Inflammatory macrophage treated with lipopolysaccharide for 4 hours (primary cell): ENCODE results near the gene PILRA.
A peak's percentile ranks its signal among the peaks of the same experiment; 100 is the strongest.
"Not testable (repeated sequence)": the region's sequence is repeated elsewhere in the genome, so short reads cannot be mapped to it uniquely, and the experiment has no call there.

Source experiments
- DNase-seq: peaks from one replicate; pipeline ENCODE4 v3.0.0-alpha.2; 2020

Gene PILRA

DNA sequence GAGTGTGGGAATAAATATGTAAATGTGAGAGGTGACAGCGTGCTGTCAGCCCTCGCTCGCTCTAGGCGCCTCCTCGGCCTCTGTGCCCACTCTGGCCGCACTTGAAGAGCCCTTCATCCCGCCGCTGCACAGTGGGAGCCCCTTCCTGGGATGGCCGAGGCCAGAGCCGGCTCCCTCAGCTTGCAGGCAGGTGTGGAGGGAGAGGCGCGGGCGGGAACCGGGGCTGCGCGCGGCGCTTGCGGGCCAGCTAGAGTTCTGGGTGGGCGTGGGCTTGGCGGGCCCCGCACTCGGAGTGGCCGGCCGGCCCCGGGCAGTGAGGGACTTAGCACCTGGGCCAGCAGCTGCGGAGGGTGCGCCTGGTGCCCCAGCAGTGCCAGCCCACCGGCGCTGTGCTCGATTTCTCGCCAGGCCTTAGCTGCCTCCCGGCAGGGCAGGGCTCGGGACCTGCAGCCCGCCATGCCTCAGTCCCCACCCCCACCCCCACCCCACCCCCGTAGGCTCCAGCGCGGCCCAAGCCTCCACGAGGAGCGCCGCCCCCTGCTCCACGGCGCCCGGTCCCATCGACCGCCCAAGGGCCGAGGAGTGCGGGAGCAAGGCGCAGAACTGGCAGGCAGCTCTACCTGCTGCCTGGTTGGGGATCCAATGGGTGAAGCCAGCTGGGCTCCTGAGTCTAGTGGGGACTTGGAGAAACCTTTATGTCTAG, 8.4 kb downstream of the PILRA start:
- DNase-seq: not testable (repeated sequence)

DNA sequence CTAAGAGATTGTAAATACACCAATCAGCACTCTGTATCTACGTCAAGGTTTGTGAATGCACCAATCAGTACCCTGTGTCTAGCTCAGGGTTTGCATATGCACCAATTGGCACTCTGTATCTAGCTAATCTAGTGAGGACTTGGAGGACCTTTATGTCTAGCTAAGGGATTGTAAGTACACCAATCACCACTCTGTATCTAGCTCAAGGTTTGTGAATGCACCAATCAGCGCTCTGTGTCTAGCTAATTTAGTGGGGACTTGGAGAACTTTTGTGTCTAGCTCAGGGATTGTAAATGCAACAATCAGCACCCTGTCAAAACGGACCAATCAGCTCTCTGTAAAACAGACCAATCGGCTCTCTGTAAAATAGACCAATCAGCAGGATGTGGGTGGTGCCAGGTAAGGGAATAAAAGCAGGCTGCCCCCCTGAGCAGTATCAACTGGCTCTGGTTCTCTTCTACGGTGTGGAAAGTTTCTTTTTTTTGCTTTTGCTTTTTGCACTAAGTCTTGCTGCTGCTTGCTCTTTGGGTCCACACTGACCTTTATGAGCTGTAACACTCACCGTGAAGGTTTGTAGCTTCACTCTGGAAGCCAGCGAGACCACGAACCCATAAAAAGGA, 9.1 kb downstream of the PILRA start:
- peak; percentile 26 for DNase-seq

DNA sequence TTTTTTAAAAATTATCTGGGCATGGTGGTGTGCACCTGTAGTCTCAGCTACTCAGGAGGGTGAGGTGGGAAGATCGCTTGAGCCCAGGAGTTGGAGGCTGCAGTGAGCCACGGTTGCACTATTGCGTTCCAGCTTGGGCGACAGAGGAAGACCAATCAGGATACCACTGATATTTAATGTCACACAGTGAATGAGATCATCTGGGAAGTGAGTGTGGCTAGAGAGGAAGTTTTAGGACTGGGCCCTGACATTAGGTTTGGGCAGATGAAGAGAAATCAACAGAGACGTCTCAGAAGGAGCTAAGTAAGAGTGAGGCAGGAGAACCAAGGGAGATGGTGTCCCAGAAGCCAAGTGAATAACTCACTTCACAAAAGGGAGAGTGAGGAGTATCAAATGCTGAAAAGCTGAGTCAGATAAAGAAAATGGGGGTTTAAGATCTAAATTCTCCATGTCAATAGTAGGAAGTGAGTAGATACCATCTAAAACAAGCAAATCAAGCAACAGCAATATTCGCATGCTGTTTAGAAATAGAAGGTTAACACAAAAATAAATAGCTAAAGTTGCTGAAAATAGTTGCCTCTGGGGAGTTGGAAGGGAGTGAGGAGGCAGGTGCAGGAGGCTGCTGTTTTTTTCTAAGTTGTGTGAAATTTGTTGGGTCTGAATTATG, 11.5 kb downstream of the PILRA start:
- DNase-seq: peak; percentile 83

- no peak for DNase-seq
Observed at GRCh38 chr7:100386940-100387339, 13.7 kb downstream of the PILRA start.

DNA sequence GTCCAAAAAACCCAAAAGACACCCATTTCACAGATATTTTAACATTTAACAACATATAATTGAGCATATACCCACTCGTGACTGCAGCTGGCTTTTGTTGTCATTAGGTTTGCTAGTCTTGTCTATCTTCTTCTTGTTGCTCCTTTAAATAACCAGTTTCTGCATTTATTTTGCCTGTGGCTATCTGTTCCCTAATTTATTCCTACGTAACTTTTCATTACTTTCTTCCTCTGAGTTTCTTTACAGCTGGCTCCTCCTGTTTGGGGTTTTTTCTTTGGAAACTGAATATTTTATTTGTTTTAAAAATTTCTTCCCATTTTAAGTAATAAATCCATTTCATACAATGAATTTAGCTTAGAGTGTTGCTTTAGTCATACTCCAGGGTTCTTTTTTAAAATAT, 14.4 kb downstream of the PILRA start:
- DNase-seq: peak; percentile 48

DNA sequence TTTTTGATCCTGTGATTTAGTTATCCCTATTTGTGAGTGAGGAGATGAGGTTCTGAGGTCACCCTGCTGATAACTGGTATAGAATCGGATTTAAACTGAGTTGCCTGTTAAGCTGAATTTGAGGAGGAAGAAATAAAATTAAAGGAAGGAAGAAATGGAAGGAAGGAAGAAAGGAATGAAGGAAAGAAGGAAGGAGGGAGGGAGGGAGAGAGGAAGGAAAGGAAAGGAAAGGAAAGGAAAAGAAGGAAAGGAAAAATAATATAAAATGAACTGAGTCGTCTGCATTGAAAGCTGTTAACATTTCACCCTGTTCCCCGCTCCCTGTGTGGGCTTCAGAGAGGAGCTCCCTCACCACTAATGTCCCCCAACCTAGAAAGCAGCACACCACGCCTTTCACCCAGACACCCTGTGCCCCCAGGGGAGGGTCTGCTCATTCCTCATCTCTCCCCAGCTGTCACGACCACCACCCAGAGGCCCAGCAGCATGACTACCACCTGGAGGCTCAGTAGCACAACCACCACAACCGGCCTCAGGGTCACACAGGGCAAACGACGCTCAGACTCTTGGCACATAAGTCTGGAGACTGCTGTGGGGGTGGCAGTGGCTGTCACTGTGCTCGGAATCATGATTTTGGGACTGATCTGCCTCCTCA, 16.3 kb downstream of the PILRA start:
- DNase-seq: no peak

DNA sequence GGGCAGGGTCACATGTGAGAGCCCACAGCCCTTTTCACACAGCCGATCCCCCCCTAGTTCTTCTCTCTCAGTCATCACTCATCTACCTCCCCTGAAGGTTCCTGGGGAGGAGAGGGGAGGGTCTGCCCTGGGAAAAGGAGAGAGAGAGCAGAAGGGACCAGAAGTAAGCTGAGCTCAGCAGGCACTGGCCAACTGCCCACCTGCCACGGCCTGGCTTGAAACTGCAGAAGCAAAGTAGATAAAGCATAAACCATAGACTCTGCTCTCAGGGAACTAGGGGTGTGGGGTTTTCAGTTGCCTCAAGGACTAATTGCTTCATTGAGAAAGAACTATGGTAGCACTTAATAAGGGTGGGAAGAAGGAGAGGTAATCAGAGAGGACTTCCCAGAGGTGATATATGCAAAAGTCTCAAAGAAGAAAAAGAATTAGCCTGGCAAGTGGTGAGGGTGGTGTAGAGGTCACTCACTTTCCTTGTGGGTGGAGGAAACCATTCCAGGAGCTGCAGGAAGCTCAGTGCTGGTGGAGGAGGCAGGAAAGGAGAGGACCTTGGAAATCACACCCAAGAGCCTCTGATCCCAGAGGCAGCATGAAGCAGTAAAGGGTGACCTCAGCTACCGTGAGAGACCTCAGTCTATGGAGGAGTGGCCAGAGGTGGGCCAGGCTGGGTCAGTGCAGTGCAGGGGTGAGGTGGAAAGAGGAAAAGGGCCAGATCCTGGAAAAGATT, 17.2 kb downstream of the PILRA start:
- DNase-seq: no peak

GRCh38 chr7:100393233-100393905, 20.1 kb downstream of the PILRA start:
- peak; percentile 58 for DNase-seq

GRCh38 chr7:100394077-100394476, 20.8 kb downstream of the PILRA start:
- no peak for DNase-seq

DNA sequence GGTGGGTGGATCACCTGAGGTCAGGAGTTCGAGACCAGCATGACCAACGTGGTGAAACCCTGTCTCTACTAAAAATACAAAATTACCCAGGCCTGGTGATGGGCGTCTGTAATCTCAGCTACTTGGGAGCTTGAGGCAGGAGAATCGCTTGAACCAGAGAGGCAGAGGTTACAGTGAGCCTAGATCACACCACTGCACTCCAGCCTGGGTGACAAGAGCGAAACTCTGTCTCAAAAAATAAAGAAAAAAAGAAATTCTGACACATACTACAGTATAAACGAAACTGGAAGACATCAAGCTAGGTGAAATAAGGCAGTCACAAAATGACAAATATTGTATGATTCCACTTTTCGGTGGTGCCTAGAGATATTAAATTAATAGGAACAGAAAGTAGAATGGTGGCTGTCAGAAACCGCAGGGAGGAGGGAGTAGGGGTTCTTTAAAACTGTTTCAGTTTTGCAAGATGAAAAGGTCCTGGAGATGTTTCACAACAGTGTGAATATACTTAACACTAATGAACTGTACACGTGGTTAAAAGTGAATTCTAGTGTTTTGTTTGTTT, 23.2 kb downstream of the PILRA start:
- DNase-seq: peak; percentile 97

- DNase-seq: no peak
Observed at GRCh38 chr7:100397315-100398081, 24.2 kb downstream of the PILRA start.

DNA sequence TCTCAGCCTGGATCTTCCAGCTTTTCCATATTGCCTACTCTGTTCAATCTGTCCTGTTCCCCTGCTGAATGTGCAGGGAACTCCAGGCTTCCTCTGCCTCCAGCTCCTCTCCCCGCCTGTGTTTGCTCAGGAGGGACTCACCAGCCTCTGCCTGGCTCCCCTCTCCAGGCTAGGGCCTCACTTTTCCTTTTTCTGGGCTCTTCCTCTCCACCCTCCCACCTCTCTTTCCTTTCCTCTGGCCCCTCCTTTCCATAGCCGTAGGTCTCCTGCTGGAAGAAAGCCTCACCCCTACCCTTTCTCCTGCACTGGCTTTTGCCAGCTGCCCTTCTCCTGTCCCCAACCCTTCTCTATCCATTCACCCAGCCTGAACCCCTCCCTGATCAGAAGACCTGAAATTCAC, 25.0 kb downstream of the PILRA start:
- no peak for DNase-seq

GRCh38 chr7:100400041-100400440, 26.8 kb downstream of the PILRA start:
- no peak for DNase-seq

- no peak for DNase-seq
Observed at GRCh38 chr7:100400656-100401055, 27.4 kb downstream of the PILRA start.

GRCh38 chr7:100401811-100402210, 28.5 kb downstream of the PILRA start:
- no peak for DNase-seq

DNA sequence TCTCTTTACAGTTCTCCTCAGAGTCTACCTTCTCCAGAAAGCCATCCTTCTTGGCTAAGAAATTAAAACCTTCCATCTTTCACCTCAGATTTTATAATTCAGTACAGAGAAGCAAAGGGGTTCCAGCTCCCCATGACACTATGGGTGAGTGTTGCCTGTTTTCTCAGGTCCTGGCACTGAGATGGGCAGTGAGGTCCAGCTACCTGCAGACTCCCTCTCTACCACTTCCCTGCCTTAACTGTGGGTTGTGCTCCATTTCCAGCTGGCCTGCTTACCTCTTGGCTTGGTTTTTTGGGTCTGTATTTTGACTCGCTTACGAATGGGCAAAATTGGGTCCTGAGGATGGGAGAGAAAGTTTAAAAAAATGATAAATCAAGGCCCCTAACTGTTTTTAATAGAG, 29.0 kb downstream of the PILRA start:
- no peak for DNase-seq

DNA sequence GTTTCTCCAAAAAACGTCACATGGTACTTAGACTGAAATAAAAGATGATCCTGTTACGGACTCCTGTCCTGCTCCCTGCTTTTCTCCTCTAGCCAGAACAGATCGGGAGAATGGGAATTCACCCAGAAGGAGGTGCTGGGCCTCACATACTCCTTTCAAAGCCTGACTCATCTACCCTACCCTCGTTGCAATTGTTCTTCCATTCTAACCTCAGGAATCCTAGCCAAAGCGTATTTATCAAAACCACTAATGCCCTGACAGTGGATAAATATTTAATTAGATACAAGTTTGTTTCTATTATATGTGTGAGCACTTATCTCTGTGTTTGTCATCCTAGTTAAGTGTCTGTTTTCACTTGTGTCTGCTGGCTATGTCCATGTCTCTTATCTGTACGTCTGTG, 33.5 kb downstream of the PILRA start:
- DNase-seq: no peak

GRCh38 chr7:100407285-100408180, 34.2 kb downstream of the PILRA start:
- DNase-seq: peak; percentile 69

DNA sequence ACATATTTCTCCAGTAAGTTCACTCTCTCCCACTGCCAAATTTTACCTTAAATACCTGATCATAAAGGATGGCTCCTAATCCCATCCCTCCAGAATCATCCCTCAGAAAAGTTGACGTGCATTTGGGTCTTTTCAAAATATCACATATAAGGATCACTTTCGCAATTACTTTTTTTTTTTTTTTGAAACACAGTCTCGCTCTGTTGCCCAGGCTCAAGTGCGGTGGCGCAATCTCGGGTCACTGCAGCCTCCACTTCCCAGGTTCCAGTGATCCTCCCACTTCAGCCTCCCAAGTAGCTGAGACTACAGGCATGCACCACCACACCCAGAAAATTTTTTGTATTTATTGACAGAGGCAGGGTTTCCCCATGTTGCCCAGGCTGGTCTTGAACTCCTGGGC, 37.8 kb downstream of the PILRA start:
- no peak for DNase-seq

DNA sequence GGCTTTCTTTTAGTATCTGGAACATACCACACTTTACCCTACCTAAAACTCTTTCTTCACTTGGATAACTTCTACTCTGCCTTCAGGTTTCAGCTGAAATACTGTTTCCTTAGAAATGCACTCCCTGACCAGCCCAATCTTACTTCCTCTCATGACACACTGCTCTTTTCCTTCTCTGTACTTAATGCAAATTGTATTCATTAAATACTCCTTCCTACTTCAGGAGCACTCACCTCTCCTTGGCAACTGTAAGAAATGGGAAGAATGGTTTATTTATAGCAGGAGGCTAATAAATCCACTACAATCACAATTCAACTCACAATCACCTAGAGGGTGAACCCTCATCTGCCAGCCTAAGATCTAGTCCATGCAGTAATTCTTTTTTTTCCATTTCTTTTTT, 40.1 kb downstream of the PILRA start:
- DNase-seq: peak; percentile 28
